ENCODE data around the gene BLVRB. TPM values are rescaled to one million over a fixed set of nuclear protein-coding genes. Genes with fewer than 3 reads are reported as not detected.
"Not testable (repeated sequence)": the region's sequence is repeated elsewhere in the genome, so short reads cannot be mapped to it uniquely, and the experiment has no call there.

BLVRB gene
- total RNA-seq, 1 donor from 2014 or later, result 117 TPM

GRCh38 chr19:40433391-40434216 lies 31.9 kb downstream of the BLVRB start:
- ATAC-seq (ENCODE audit: poor library complexity), result peak; percentile 99
- intact Hi-C loops (cut with DNase I), result no loop called here
- peak; percentile 92 for DNase-seq

GRCh38 chr19:40432760-40433159 lies 32.8 kb downstream of the BLVRB start:
- intact Hi-C loops (cut with DNase I); DNase-seq; ATAC-seq (ENCODE audit: poor library complexity): not testable (repeated sequence)

GRCh38 chr19:40431698-40432097 lies 33.8 kb downstream of the BLVRB start:
- intact Hi-C loops (cut with DNase I), result no loop called here
- no peak for ATAC-seq (ENCODE audit: poor library complexity)
- no peak for DNase-seq

- intact Hi-C loops (cut with DNase I); DNase-seq; ATAC-seq (ENCODE audit: poor library complexity): not testable (repeated sequence)
These were observed 35.3 kb downstream of the BLVRB start for GRCh38 chr19:40430242-40430641.

- ATAC-seq (ENCODE audit: poor library complexity); DNase-seq; intact Hi-C loops (cut with DNase I): not testable (repeated sequence)
These were observed 37.3 kb downstream of the BLVRB start for GRCh38 chr19:40428197-40428596.

GRCh38 chr19:40425450-40426287 lies 39.9 kb downstream of the BLVRB start, which contains the start of gene SERTAD1:
Gene SERTAD1 (minus strand): TSS chr19:40425992. CDS start chr19:40423546, 2,446 bp downstream.
- intact Hi-C loops (cut with DNase I), result no loop called here
- ATAC-seq (ENCODE audit: poor library complexity) (peak; percentile 90), DNase-seq (peak; percentile 100)

GRCh38 chr19:40424637-40425449 lies 40.7 kb downstream of the BLVRB start:
- peak; percentile 37 for ATAC-seq (ENCODE audit: poor library complexity)
- no peak for DNase-seq
- intact Hi-C loops (cut with DNase I), result no loop called here

- DNase-seq, result no peak
- no peak for ATAC-seq (ENCODE audit: poor library complexity)
- intact Hi-C loops (cut with DNase I), result no loop called here
These were observed 41.6 kb downstream of the BLVRB start for GRCh38 chr19:40423938-40424337.

GRCh38 chr19:40422748-40423566 lies 42.6 kb downstream of the BLVRB start:
- DNase-seq (no peak), ATAC-seq (ENCODE audit: poor library complexity) (no peak)
- intact Hi-C loops (cut with DNase I), result no loop called here

- DNase-seq, result no peak
- intact Hi-C loops (cut with DNase I), result no loop called here
- ATAC-seq (ENCODE audit: poor library complexity), result no peak
These were observed 43.4 kb downstream of the BLVRB start for GRCh38 chr19:40421993-40422747.

- intact Hi-C loops (cut with DNase I), result no loop called here
These were observed 44.5 kb downstream of the BLVRB start for GRCh38 chr19:40420766-40421765.

GRCh38 chr19:40420451-40420765 lies 45.1 kb downstream of the BLVRB start:
- DNase-seq (no peak), ATAC-seq (ENCODE audit: poor library complexity) (no peak)
- intact Hi-C loops (cut with DNase I), result no loop called here

More at GRCh38 chr19:40420766-40421765, 44.5 kb downstream of the BLVRB start:
- DNase-seq, result peak; percentile 97
- ATAC-seq (ENCODE audit: poor library complexity), result peak; percentile 86

GRCh38 chr19:40419780-40420179 lies 45.8 kb downstream of the BLVRB start:
- intact Hi-C loops (cut with DNase I), result no loop called here

GRCh38 chr19:40419066-40419612 lies 46.4 kb downstream of the BLVRB start:
- intact Hi-C loops (cut with DNase I), result no loop called here
- no peak for ATAC-seq (ENCODE audit: poor library complexity)
- no peak for DNase-seq

More at GRCh38 chr19:40419780-40420179, 45.8 kb downstream of the BLVRB start:
- DNase-seq (no peak), ATAC-seq (ENCODE audit: poor library complexity) (no peak)

- DNase-seq (no peak), ATAC-seq (ENCODE audit: poor library complexity) (no peak)
- intact Hi-C loops (cut with DNase I), result no loop called here
These were observed 47.5 kb downstream of the BLVRB start for GRCh38 chr19:40418040-40418439.

- intact Hi-C loops (cut with DNase I), result no loop called here
- no peak for DNase-seq
- no peak for ATAC-seq (ENCODE audit: poor library complexity)
These were observed 47.9 kb downstream of the BLVRB start for GRCh38 chr19:40417643-40417981.

All from Right ventricle myocardium superior (tissue), 1 donor.